SJSA1 (cell line): ENCODE data around the gene B4GAT1. TPM values are rescaled to one million over a fixed set of nuclear protein-coding genes. Genes with fewer than 3 reads are reported as not detected.
"Not testable (repeated sequence)": the region's sequence is repeated elsewhere in the genome, so short reads cannot be mapped to it uniquely, and the experiment has no call there.

Experiments
- DNase-seq, 2 experiments: peaks; one replicate each; pipeline ENCODE4 v3.0.0-alpha.2; 2015 to 2020; ENCODE audit warnings: low spot score in 2 of 2, low read depth in 1 of 2
- H3K27ac ChIP-seq: fragments of 250-450 bp; sonication (Bioruptor Pico); 2 replicates; pipeline ENCODE4 v1.5.1; 2020; ENCODE audit warnings: mild to moderate bottlenecking, moderate library complexity
- H3K27me3 ChIP-seq: fragments of 250-450 bp; sonication (Bioruptor Pico); replicated peaks from 2 replicates; pipeline ENCODE4 v1.5.1; 2020; ENCODE audit warnings: mild to moderate bottlenecking, moderate library complexity
- H3K36me3 ChIP-seq: fragments of 250-450 bp; sonication (Bioruptor Pico); 2 replicates; pipeline ENCODE4 v1.5.1; 2020; ENCODE audit warnings: mild to moderate bottlenecking
- H3K4me1 ChIP-seq: fragments of 250-450 bp; sonication (Bioruptor Pico); replicated peaks from 2 replicates; pipeline ENCODE4 v1.6.1; 2021; ENCODE audit warnings: mild to moderate bottlenecking
- H3K4me3 ChIP-seq: fragments of 250-450 bp; sonication (Bioruptor Pico); 2 replicates; pipeline ENCODE4 v1.5.1; 2020; ENCODE audit warnings: mild to moderate bottlenecking
- H3K9me3 ChIP-seq: fragments of 250-450 bp; sonication (Bioruptor Pico); replicated peaks from 2 replicates; pipeline ENCODE4 v1.5.1; 2020; ENCODE audit warnings: mild to moderate bottlenecking
- total RNA-seq: library from RNA; depleted of rRNA; stranded (reverse); fragments of >200 nt; shearing (Covaris generic); gene quantifications from 2 replicates; pipeline ENCODE4 v1.2.3, GENCODE V29; 2014

B4GAT1 gene
- total RNA-seq, 1 experiment from 2014 or later: 46.5 TPM

DNA sequence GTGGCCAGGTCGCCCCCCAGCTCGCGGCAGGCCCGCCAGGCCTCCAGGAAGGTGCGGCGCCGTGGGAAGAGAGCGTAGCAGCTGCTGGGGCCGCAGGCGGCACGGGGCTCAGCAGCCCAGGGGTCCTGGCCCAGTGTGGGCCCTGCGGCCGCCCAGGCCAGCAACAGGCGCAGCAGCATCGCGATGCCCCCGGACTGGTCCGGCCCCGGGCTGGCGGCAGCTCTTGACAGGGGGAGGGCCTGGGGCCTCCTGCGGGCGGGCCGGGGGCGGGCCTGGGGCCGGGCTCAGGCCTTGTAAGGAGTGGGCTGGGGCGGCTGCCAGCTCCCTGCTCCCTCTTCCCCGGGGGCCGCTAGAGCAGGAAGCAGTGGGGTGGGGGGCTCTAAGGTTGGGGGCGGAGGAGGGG, 30.6 kb downstream of the B4GAT1 start, which contains the start of gene CD248:
TSS of gene CD248 (minus strand) at position 196 of the 403 bp plus-strand sequence. CDS start at position 179, 17 bp downstream.
- peak; percentile 93 to 96 for DNase-seq
- Histone ChIP-seq H3K27ac (peak within 1 kb of the TSS; percentile 94), H3K36me3 (peaks cover 45% of the 10 kb centered on the region), H3K9me3 (peaks cover 6% of the 10 kb centered on the region; the same call in 1 of the 2 replicates), H3K4me3 (peak within 1 kb of the TSS; percentile 73), H3K27me3 (no peaks in the 10 kb centered on the region), H3K4me1 (peaks cover 69% of the 10 kb centered on the region)

DNA sequence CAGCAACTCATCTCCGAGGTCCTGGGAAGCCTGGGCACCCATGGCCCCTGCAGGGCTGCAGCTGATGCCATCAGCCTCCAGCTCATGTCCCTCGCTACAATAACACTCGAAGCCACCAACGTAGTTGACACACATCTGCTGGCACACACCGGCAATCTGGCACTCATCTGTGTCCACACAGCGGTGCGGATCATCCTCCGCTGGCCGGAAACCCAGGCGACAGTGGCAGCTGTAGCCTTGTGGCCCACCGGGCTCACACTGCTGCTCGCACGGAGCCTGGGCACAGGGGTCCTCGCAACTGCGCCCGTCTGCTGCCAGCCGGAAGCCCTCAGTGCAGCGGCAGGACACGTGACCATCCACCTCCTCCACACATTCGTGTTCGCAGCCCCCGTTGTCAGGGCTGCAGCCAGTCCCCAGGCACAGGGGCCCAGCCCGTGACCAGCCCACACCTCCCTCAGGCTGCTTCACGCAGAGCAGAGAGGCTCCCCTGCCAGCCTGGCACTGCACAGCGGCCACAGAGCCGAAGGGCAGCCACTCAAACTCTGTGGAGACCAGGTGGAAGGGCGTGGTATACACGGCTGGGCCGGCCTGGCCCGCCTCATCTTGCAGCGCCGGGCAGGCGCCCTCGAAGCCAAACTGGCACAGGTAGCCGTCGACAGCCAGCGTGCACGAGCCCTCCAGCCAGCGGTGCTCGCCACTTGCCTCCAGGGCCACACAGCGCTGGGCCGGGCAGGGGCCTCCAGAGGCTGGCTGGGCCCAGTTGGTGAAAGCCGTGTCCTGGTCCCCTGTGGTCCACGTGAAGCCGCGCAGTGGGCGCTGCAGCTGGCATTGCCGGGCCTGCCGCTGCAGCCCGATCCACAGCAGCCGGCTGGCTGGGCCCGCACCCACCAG, 31.3 kb downstream of the B4GAT1 start:
- Histone ChIP-seq H3K4me1 (peaks cover 73% of the 10 kb centered on the region), H3K27ac (peak overlapping the region; percentile 94), H3K27me3 (no peaks in the 10 kb centered on the region), H3K4me3 (peak overlapping the region; percentile 73), H3K9me3 (peaks cover 6% of the 10 kb centered on the region; the same call in 1 of the 2 replicates), H3K36me3 (peaks cover 50% of the 10 kb centered on the region)
- DNase-seq: peak; percentile 71 to 82

DNA sequence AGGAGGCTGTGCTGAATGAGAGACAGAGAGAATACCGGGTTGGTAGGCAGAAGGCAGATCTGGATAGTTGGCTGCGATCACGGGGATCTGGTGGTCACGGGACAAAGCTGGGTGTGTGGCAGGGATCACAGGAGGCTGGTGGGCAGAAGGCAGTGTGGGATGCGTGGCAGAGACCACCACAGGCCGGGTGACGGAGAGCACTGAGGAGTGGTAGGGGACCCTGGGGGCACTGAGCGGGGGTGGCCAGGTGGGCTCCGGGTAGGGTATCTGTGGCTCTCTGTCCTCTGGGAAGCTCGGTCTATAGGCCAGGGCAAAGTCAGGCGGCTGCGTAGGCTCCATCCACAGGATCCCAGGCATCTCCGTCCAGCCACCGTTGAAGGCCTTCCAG, 31.9 kb downstream of the B4GAT1 start:
- Histone ChIP-seq H3K36me3 (peaks cover 52% of the 10 kb centered on the region), H3K27me3 (no peaks in the 10 kb centered on the region), H3K4me1 (peaks cover 73% of the 10 kb centered on the region), H3K4me3 (peak overlapping the region; percentile 73), H3K9me3 (peaks cover 6% of the 10 kb centered on the region; the same call in 1 of the 2 replicates), H3K27ac (peak overlapping the region; percentile 94)
- DNase-seq: peak in 1 of 2 experiments; percentile 48

DNA sequence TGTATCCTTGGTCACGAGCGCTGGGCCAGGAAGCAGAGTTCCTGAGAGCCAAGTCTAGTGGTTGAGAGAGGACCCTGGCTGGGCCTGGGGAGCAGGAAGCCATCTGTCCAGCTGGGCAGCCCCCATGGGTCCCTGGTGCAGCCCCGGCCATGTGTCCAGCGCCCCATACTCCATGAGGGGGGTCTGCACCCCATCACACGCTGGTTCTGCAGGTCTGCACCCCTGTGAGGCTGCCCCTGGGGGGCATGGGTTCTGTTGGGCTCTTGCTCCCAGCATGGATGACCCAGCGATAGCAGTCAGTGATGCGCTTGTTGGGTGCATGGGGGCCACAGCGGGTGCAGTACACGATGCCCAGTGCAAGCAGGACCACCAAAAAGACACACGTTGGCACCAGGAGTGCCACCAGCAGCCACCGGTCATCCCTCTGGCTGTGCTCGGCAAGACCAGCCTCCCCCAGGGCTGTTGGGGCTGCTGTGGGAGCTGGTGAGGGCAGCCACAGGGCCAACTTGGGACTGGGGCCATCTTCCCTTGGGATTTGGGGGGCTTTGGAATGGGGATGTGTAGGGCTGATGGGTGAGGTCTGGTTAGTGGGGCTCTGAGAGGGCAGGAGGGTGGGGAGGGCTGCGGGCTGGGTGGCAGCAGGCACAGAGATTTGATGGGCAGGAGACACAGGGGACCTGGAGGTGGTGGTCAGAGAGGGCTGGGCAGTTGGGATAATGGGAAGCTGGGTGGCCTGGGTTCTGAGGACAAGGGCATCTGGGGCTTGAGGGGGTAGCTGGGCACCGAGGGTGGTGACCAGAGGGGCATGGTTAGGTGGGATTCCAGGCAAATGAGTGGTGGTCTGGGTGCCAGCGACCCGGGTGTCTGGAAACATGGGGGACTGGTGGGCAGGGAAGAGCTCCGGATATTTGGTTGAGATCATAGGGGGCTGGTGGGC, 32.6 kb downstream of the B4GAT1 start:
- Histone ChIP-seq H3K9me3 (peaks cover 6% of the 10 kb centered on the region; the same call in 1 of the 2 replicates), H3K4me3 (peak overlapping the region; percentile 73), H3K27ac (peak overlapping the region; percentile 94), H3K36me3 (peaks cover 54% of the 10 kb centered on the region), H3K27me3 (no peaks in the 10 kb centered on the region), H3K4me1 (peaks cover 73% of the 10 kb centered on the region)
- peak; percentile 50 to 62 for DNase-seq

DNA sequence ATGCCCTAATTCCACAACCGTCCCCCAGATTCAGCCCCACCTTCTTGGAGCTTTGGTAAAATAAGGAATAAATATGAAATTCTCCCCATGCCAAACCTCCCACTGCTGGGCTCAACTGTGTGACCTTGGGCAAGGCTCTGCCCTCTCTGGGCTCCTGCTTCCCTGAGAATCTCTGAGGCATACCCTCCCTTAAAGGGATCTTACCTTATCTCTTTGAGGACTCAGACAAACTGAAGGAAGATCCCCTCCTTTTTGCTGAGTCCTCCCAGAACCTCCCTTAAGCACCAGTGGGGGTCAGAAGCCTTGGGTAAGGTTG, 33.3 kb downstream of the B4GAT1 start:
- peaks cover 70% of the 10 kb centered on the region for H3K4me1 ChIP-seq
- peaks cover 54% of the 10 kb centered on the region for H3K36me3 ChIP-seq
- DNase-seq: no peak
- no peaks in the 10 kb centered on the region for H3K27me3 ChIP-seq
- H3K9me3 ChIP-seq: peaks cover 6% of the 10 kb centered on the region; the same call in 1 of the 2 replicates
- peak overlapping the region; percentile 73 for H3K4me3 ChIP-seq
- peak overlapping the region; percentile 75 for H3K27ac ChIP-seq

DNA sequence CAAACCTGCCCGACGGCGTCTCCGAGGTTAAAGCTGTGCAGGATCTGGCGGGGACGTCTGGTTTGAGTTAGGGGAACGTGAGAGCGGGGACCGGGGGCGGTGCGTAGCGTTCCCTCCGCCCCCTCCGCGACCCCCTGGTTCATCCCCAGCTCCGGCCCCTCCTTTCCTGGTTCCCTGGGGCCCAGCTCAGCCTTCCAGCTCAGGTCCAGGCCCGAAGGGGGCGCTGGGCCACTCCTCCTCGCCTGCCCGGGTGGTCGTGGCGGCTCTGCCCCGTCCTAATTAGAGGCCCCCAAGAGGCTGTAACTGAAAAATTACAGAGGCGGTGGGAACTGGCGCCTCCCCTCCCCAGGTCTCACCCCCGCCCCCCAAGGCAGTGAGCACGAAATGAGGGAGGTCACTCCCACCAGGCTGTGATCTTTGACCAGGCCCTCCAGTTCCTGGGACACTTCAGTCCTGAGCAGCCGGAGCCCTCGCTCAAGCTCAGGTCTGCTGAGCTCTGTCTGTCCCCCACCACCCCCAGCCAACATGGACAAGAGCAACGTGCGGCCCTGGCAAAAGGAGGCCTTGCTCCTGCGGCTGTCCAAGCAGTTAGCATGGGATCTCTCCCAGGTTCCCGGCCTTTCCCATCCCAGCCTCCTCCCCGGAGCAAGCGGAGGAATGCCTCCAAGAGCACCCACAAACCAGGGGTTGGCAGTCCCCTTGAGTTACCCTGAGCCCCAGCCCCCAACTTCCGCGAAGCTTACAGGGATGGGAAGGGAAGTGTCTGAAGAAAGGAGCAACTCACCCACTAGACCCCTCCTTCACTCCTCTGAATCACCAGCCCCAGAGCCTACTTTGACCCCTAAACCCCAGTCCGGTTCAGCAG, 33.9 kb downstream of the B4GAT1 start:
- Histone ChIP-seq H3K4me3 (peak overlapping the region; percentile 73), H3K9me3 (peaks cover 6% of the 10 kb centered on the region; the same call in 1 of the 2 replicates), H3K27ac (peak overlapping the region; percentile 75), H3K36me3 (peaks cover 54% of the 10 kb centered on the region), H3K27me3 (no peaks in the 10 kb centered on the region), H3K4me1 (peaks cover 64% of the 10 kb centered on the region)
- peak in 1 of 2 experiments; percentile 94 for DNase-seq

DNA sequence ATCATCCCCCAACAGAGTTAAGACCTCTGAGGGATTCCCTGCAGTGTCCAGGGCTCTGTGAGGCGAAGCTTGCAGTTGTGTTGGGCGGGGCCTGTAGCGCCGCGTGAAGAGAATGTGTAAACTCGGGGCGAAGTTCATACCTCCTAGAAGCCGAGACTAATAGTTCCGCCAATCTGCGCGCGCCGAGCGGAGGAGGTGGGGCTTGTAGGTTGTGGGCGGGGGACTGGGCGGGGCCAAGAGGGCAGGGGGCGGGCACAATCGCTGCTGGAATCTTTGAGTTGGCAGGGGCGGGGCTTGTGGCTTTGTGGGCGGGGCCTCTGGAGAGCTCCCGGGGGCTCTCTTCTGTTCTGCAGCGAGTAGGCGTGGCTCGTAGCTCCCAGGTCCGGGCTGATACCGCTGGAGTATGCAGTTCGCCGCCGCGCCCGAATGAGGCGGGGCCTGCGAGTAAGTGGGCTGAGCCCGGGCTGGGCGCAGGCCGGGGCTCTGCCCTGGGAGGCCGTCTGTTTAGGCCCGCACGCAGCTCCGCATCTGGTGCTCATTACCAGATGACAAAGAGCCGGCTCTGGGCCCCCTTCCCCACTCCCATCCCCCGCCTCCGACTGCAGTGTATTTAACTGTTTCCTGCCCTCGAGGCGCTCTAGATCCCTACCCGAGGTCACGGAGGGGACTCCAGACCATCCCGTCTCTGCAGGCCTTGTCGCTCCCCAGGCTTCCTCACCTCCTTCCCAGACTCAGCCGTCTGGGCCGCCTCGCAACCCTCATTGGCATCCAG, 34.7 kb downstream of the B4GAT1 start:
- DNase-seq: peak; percentile 100
- H3K9me3 ChIP-seq: peaks cover 6% of the 10 kb centered on the region; the same call in 1 of the 2 replicates
- peaks cover 56% of the 10 kb centered on the region for H3K4me1 ChIP-seq
- peaks cover 54% of the 10 kb centered on the region for H3K36me3 ChIP-seq
- peak overlapping the region; percentile 73 for H3K4me3 ChIP-seq
- H3K27me3 ChIP-seq: no peaks in the 10 kb centered on the region
- H3K27ac ChIP-seq: peak overlapping the region; percentile 75

DNA sequence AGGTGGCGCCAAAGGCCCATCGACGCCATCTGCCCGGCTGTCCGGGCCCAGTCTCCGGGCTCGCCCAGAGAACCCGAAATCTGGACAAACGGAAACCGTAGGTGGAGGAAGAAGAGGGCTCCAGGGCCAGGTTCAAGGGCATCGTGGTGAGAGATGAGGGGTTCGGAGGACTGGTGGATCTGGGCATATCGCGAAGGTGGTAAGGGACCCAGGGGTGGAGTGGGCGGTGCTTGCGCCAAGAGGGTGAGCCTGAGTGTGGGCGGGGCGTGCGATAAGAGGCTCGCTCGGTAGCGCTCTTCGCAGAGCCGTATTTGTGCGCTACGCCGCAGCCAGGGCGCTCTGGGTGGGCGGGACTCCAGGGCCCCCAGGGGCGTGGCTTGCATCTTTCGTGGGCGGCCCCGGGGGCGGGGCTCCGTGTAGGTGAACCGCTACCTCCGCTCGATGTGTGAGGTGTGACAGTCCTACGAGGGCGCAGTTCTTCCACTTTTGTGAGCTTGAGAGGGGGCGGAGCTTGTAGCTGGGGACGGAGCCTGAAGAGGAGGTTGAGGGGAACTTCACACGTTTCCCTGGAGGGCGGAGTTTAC, 35.4 kb downstream of the B4GAT1 start:
- Histone ChIP-seq H3K9me3 (peaks cover 6% of the 10 kb centered on the region; the same call in 1 of the 2 replicates), H3K36me3 (peaks cover 54% of the 10 kb centered on the region), H3K27me3 (no peaks in the 10 kb centered on the region), H3K4me3 (peak overlapping the region; percentile 24), H3K27ac (peak overlapping the region; percentile 8), H3K4me1 (peaks cover 49% of the 10 kb centered on the region)
- DNase-seq: peak in 1 of 2 experiments; percentile 98

DNA sequence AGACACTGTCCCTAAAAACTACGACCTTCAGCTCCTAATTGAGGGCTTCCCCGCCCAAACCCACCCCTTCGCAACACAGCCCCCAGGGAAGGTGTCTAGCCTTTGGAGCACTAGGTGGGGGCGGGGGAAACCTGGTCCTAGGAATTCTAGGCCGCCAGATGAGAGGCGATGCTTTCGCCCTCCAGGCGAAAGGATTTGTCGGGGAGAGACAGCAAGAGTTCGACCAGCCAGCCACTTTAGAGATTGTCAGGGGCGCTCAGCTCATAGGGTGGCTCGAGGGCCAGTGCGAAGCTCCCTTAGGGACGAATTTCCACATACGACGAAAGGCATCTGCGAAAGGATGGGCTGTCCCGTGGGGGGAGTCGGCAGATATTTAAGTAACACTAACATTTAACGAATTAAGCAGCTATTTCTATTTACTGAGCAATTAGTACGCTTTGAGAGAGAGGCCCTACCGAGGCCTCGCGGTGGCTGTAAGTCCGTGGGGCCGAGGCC, 35.9 kb downstream of the B4GAT1 start:
- no peak for DNase-seq
- Histone ChIP-seq H3K4me1 (peaks cover 45% of the 10 kb centered on the region), H3K27me3 (no peaks in the 10 kb centered on the region), H3K4me3 (peak overlapping the region; percentile 24), H3K9me3 (peaks cover 4% of the 10 kb centered on the region; the same call in 1 of the 2 replicates), H3K36me3 (peaks cover 51% of the 10 kb centered on the region), H3K27ac (no peak overlapping the region; the same call in 1 of the 2 replicates)

DNA sequence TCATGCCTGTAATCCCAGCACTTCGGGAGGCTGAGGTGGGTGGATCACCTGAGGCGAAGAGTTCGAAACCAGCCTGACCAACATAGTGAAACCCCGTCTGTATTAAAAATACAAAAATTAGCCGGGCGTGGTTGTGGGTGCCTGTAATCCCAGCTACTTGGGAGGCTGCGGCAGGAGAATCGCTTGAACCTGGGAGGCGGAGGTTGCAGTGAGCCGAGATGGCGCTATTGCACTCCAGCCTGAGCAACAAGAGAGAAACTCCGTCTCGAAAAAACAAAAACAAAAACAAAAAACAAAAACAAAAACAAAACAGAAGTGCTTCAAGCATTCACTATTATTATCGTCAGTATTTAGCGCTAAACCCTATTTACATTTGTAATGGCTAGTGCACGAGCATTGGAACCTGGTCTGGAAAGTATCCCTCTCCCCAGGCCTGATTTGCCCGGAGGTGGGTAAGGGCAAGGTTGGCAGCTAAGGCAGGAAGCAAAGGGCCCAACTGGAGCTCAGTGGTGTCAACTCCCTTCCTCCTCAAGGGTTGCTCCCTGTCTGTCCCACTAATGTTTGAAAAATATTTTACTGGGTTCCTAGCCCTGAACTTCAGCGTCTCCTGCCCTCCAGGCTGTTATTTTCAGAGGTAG, 36.5 kb downstream of the B4GAT1 start:
- not testable (repeated sequence) for H3K4me3 ChIP-seq, H3K27ac ChIP-seq, H3K9me3 ChIP-seq, DNase-seq, H3K27me3 ChIP-seq
- H3K4me1 ChIP-seq: peaks cover 39% of the 10 kb centered on the region
- H3K36me3 ChIP-seq: peaks cover 45% of the 10 kb centered on the region

DNA sequence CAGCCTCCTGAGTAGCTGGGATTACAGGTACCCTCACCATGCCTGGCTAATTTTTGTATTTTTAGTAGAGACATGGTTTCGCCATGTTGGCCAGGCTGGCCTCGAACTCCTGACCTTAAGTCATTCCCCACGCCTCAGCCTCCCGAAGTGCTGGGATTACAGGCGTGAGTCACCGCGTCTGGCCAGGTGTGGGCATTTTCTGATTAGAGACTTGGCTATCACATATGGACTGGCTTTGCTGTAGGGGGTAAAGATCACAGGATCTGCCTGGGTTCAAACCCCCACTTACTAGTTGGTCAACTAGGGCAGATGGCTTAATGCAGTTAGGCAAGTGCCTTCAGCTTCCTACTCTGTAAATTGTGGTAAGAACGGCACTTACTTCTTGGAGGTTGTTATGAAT, 37.1 kb downstream of the B4GAT1 start:
- Histone ChIP-seq H3K27me3 (no peaks in the 10 kb centered on the region), H3K27ac (no peak overlapping the region), H3K9me3 (no peaks in the 10 kb centered on the region), H3K36me3 (peaks cover 39% of the 10 kb centered on the region), H3K4me1 (peaks cover 33% of the 10 kb centered on the region), H3K4me3 (no peak overlapping the region)
- no peak for DNase-seq
